ENCODE measurements around the gene PMF1. TPM values are rescaled to one million over a fixed set of nuclear protein-coding genes. Genes with fewer than 3 reads are reported as not detected.
A peak's percentile ranks its signal among the peaks of the same experiment; 100 is the strongest.

PMF1 gene
- total RNA-seq, 6 experiments from 2014 or later = 32.7 to 41.0 (median 39.5) TPM

DNA sequence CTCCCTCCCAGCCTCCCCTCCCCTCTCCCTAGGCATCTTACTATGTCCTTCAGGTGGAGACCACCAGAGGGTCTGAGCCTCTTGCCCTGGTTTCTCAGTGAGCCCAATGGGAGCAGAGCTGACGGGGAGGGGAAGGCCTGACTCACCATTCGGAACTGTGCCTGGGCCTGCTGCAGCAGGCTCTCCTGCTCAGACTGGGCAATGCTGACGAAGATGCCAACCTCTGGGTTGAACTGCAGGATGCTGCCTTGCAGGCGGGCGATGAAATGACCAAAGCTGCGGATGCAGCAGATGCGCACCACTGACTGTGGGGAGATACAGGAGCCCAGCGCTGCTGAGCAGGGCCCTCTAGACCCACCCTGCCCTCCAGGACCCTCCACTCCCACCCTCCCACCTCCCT lies 46.1 kb downstream of the PMF1 start:
- H3K4me3 Mint-ChIP-seq = no peak overlapping the region
- peaks cover 58% of the 10 kb centered on the region for H3K36me3 Mint-ChIP-seq (ENCODE audit: low read depth)
- H3K4me1 Mint-ChIP-seq (ENCODE audit: low read depth) = peaks cover 33% of the 10 kb centered on the region
- H3K27me3 Mint-ChIP-seq (ENCODE audit: insufficient read depth) = peaks cover 2% of the 10 kb centered on the region
- TF ChIP-seq, protein P1, sequence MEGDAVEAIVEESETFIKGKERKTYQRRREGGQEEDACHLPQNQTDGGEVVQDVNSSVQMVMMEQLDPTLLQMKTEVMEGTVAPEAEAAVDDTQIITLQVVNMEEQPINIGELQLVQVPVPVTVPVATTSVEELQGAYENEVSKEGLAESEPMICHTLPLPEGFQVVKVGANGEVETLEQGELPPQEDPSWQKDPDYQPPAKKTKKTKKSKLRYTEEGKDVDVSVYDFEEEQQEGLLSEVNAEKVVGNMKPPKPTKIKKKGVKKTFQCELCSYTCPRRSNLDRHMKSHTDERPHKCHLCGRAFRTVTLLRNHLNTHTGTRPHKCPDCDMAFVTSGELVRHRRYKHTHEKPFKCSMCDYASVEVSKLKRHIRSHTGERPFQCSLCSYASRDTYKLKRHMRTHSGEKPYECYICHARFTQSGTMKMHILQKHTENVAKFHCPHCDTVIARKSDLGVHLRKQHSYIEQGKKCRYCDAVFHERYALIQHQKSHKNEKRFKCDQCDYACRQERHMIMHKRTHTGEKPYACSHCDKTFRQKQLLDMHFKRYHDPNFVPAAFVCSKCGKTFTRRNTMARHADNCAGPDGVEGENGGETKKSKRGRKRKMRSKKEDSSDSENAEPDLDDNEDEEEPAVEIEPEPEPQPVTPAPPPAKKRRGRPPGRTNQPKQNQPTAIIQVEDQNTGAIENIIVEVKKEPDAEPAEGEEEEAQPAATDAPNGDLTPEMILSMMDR (IDR thresholded peaks at IDR 0.05) = no peak
- H3K9me3 Mint-ChIP-seq = no peaks in the 10 kb centered on the region
- no peak overlapping the region for H3K27ac Mint-ChIP-seq
- DNase-seq = no peak

DNA sequence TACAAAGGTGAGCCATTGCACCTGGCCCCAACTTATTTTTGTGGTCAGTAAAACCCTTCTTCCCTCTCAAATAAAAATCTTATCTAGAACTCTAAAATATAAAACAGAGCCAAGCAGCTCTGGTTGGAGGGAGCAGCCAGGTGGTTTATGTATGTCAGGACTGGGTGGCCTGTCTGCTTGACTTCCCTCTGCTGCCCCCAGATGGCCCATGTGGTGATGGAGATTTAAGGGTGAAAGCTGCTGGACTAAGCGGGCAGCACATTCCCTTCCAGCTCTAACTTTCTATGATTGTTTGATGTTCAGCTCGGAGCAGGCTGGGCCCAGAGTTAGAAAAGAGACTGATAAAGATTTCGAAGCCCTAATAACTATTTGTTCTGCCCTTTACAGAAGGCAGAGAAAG lies 47.0 kb downstream of the PMF1 start:
- no peak for DNase-seq
- TF ChIP-seq, protein P1 (IDR thresholded peaks at IDR 0.05) = peak; percentile 36
- peaks cover 60% of the 10 kb centered on the region for H3K36me3 Mint-ChIP-seq (ENCODE audit: low read depth)

DNA sequence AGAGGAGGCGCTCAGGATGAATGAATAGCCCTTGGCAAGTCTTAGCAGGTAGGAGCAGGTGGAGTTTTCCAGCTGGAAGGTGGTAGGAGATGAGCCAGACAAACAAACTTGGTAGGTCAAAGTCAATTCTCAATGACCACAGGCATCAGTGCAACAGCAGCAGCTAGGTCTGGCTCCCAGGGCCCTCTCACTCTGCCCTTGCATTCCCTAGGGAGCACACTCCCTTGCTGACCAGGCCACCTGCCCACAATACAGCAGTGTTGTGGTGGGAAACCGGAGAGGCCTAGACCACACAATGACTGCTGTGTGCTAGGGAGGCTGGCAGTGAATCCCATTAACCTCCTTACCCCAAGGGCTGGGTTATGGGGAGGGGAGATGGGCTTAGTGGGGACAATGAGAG lies 48.1 kb downstream of the PMF1 start:
- peaks cover 2% of the 10 kb centered on the region for H3K27me3 Mint-ChIP-seq (ENCODE audit: insufficient read depth)
- peaks cover 67% of the 10 kb centered on the region for H3K36me3 Mint-ChIP-seq (ENCODE audit: low read depth)
- TF ChIP-seq, protein P1 (IDR thresholded peaks at IDR 0.05) = no peak
- H3K9me3 Mint-ChIP-seq = no peaks in the 10 kb centered on the region
- DNase-seq = no peak
- H3K4me3 Mint-ChIP-seq = no peak overlapping the region
- H3K27ac Mint-ChIP-seq = peak overlapping the region; percentile 81
- peaks cover 40% of the 10 kb centered on the region for H3K4me1 Mint-ChIP-seq (ENCODE audit: low read depth)

More for the DNA sequence above, 47.0 kb downstream of the PMF1 start:
- Mint-ChIP-seq H3K27ac (peak overlapping the region; percentile 40; the same call in 1 of the 2 replicates), H3K27me3 (ENCODE audit: insufficient read depth) (peaks cover 2% of the 10 kb centered on the region), H3K4me3 (no peak overlapping the region), H3K4me1 (ENCODE audit: low read depth) (peaks cover 40% of the 10 kb centered on the region), H3K9me3 (no peaks in the 10 kb centered on the region)

- Mint-ChIP-seq H3K27ac (peak overlapping the region; percentile 86), H3K27me3 (ENCODE audit: insufficient read depth) (peaks cover 2% of the 10 kb centered on the region; the same call in 1 of the 2 replicates), H3K9me3 (no peaks in the 10 kb centered on the region), H3K4me1 (ENCODE audit: low read depth) (peaks cover 34% of the 10 kb centered on the region), H3K4me3 (peak overlapping the region; percentile 61), H3K36me3 (ENCODE audit: low read depth) (peaks cover 69% of the 10 kb centered on the region)
- peak; percentile 89 for DNase-seq
- TF ChIP-seq, protein P1 (IDR thresholded peaks at IDR 0.05) = no peak
These were observed 49.9 kb downstream of the PMF1 start for GRCh38 chr1:156262461-156263287.

- H3K27ac Mint-ChIP-seq = peak overlapping the region; percentile 86
- peaks cover 69% of the 10 kb centered on the region for H3K36me3 Mint-ChIP-seq (ENCODE audit: low read depth)
- no peaks in the 10 kb centered on the region for H3K9me3 Mint-ChIP-seq
- DNase-seq = no peak
- peaks cover 37% of the 10 kb centered on the region for H3K4me1 Mint-ChIP-seq (ENCODE audit: low read depth)
- H3K27me3 Mint-ChIP-seq (ENCODE audit: insufficient read depth) = peaks cover 2% of the 10 kb centered on the region; the same call in 1 of the 2 replicates
- TF ChIP-seq, protein P1 (IDR thresholded peaks at IDR 0.05) = no peak; the same call in 1 of the 2 replicates
- H3K4me3 Mint-ChIP-seq = peak overlapping the region; percentile 61; the same call in 1 of the 2 replicates
These were observed 50.5 kb downstream of the PMF1 start for GRCh38 chr1:156263288-156263655.

Measured in HFFc6 (cell line).